Epithelial cell of proximal tubule (primary cell): ENCODE data around the gene APOL2. TPM values are rescaled to one million over a fixed set of nuclear protein-coding genes. Genes with fewer than 3 reads are reported as not detected.
"Not testable (repeated sequence)": the region's sequence is repeated elsewhere in the genome, so short reads cannot be mapped to it uniquely, and the experiment has no call there.

Source experiments
- DNase-seq: peaks from one replicate; pipeline ENCODE4 v3.0.0-alpha.2; 2011; ENCODE audit warnings: low read depth
- H3K4me3 ChIP-seq: 2 replicates; pipeline ENCODE4 v1.5.1; 2011; ENCODE audit warnings: low read depth, mild to moderate bottlenecking, low read length
- total RNA-seq: library from RNA; depleted of rRNA; stranded (reverse); fragments of >200 nt; gene quantifications from 2 replicates; pipeline ENCODE4 v1.2.3, GENCODE V29; 2015
- TF ChIP-seq, protein P1 (sequence below): conservative IDR thresholded peaks from 2 replicates; pipeline ENCODE4 v1.5.1; 2012; ENCODE audit warnings: low read depth, mild to moderate bottlenecking, low read length

Gene APOL2
- total RNA-seq, 1 donor from 2014 or later: 22.8 TPM

DNA sequence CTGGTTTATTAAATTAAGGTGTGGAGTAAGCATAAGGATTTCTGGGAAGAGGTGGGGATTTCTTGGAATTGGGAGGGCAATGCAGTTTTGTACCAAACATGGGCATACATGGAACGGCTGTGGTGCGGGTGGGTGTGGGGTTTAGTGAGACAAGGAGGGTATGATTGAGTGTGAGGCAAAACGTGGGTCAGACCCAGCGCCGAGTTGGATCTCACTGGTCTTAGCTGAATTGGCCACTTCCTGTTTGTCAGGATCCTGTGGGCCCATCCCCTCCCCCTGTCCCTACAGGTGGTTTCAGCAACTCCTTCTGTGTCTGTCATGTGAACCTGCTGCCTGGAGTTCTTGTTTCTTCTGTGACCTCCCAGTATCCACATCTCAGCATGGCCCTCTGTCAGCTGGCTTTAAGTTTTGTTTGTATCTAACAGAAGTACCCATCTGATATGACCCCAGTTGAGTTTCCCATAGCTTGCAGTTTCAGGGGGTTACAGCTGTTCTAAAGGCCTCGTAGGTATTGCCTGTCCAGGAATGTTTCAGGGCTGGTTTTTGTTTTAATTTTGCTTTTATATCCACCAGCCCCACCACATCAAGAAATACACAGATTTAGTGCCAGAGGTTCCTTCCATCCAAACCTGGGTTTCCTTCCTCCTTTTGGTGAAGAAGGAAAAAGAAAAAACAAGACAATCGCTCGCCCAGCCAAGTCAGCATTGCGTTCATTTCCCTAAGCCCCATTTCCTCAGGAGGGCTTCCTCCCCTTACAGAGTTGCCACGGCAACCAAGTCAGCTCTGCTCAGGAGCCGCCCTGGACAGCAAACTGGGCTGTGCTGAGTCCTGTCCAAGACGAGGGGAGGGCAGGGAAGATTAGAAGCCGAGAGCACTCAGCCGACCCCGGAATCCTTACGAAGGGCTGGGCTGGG, 19.6 kb upstream of the APOL2 start:
- TF ChIP-seq, protein P1, sequence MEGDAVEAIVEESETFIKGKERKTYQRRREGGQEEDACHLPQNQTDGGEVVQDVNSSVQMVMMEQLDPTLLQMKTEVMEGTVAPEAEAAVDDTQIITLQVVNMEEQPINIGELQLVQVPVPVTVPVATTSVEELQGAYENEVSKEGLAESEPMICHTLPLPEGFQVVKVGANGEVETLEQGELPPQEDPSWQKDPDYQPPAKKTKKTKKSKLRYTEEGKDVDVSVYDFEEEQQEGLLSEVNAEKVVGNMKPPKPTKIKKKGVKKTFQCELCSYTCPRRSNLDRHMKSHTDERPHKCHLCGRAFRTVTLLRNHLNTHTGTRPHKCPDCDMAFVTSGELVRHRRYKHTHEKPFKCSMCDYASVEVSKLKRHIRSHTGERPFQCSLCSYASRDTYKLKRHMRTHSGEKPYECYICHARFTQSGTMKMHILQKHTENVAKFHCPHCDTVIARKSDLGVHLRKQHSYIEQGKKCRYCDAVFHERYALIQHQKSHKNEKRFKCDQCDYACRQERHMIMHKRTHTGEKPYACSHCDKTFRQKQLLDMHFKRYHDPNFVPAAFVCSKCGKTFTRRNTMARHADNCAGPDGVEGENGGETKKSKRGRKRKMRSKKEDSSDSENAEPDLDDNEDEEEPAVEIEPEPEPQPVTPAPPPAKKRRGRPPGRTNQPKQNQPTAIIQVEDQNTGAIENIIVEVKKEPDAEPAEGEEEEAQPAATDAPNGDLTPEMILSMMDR: no peak
- H3K4me3 ChIP-seq: no peak overlapping the region
- no peak for DNase-seq

DNA sequence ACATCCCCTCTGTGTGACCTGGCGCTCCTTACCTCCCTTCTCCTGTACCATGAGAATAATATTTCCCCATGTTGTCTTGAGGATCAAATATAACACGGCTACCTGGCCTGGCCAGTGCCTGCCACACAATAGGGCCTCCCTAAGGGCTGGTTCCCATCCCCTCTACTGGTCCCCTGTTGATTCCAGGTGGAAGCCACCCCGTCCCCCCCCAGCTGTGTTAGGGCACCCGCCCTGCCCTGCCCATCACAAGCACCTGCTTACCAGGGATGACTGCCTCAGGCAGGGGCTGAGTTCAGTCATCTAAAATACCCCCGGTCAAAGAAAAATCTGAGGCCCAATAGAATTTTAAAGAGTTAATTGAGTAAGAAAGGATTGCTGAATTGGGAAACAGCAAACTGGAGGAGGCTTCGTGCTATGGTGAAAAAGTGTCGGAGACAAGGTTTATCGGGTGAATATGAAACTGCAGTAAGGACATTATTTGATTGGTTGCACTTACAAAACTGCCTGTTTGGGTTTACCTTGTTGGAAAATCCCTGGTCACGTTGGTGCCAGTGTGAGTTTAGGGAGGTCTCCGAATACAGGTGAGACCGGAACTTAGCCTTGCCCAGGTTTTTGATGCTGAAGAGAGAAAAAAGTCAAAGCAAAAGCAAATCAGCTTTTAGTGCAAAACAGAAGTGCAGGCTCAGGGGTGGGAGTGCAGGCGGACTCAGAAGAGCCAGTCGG, 18.8 kb upstream of the APOL2 start:
- no peak for DNase-seq
- no peak overlapping the region for H3K4me3 ChIP-seq
- TF ChIP-seq, protein P1: no peak

DNA sequence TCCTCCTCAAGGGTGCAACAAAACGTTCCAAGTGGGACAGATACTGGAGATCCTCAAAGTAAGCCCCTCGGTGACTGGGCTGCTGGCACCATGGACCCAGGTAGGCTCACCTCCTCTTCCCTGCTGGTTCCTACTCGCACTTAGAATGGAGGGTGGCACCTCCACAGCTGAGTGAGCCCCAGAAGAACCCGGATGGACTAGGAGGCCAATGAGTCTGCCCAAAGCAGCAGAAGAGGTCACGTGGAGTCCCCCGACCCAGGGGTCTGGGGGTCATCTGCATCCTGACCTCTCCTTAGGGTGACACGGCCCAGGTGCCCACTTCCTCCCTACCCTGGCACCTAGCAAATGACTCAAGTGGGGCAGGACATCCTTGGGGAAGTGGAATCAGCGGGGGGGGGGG, 18.0 kb upstream of the APOL2 start:
- H3K4me3 ChIP-seq: no peak overlapping the region
- DNase-seq: no peak
- TF ChIP-seq, protein P1: no peak

DNA sequence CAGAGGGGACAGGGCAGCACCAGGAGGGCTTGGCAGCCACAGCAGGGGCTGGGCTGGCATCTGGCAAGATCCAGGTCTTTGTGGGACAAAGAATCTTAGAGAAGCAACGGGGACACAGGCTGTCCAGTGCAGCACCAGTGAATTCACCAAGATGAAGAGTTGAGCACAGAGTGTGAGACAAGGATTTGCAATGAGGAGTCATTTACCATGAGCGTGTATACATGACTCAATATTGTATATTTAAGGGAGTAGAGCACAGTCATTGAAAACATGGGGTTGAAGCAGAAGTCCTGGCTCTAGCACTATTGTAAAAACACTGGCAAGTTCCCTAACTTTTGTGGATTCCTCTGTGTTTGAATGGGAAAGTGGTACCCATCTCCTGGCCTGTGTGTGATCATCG, 17.2 kb upstream of the APOL2 start:
- DNase-seq: no peak
- TF ChIP-seq, protein P1: no peak
- H3K4me3 ChIP-seq: no peak overlapping the region

DNA sequence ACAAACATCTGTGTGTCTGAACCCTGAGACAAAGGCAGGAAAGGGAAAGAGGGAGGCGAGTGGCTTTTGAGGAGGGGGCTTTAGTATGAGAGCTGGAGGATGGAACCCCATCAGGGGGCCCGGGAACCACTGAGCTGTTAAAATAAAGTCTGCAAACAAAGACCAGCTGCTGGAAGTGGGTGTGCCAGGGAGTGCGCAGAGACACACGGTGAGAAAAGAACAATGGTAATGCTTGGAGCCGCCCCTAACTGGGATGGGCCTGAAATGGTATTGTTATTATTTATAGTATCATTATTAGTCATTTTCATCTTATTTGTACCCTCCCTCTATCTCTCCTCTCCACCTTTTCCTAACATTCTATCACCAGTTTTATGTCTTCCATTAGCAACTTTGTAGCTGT, 16.2 kb upstream of the APOL2 start:
- not testable (repeated sequence) for DNase-seq

DNA sequence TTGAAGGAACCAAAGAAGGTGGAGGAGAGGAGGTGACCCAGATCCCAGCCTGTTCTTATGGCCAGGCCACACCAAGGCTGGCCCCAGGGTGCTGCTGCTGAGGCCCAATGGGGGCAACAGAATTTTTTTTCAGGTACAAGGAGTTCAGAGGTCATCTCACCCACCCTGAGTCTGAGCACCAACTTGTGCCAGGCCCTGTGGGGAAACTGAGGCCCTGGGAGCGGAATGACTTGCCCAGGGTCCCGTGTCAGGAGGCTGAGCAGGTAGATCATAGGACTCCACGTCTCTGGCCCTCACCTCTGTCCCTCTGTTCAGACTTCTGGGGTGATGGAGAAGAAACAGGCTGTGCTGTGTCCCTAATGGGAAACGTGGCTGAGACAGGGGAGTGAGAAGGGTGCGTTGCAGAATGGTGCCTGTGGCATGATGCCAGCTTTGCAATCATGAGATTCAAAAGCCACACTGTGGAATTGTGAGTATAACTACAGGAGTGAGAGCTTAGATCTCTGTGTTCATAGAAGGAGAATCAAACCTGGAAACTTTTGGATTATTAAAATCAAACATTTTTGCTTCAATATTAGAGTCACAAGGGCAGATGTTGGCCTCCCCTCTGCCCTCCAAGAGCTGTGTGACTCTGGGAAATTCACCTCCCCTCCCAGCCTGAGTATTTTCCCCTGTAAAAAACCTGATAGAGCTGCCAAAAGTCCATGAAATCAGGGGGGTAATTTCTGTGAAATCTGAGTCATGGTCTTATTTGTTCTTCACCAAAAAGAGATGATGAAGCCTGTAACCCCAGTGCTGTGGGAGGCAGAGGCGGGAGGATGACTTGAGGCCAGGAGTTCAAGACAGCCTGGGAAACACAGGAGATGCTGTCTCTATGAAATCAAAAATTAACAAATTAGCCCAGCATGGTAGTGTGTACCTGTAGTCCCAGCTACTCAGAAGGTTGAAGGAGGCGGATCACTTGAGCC, 14.5 kb upstream of the APOL2 start:
- TF ChIP-seq, protein P1: no peak
- H3K4me3 ChIP-seq: peak overlapping the region; percentile 78
- DNase-seq: no peak

More for the DNA sequence above, 16.2 kb upstream of the APOL2 start:
- H3K4me3 ChIP-seq: not testable (repeated sequence)
